Liver (tissue), 9 donors: ENCODE data around the gene MXD3. TPM values are rescaled to one million over a fixed set of nuclear protein-coding genes. Genes with fewer than 3 reads are reported as not detected.

Source experiments
- DNase-seq: peaks from one replicate; pipeline ENCODE4 v3.0.0-alpha.2; 2017; ENCODE audit warnings: low spot score
- H3K27ac ChIP-seq, 2 donors: one replicate each; pipeline ENCODE4 v1.7.0; 2013; ENCODE audit warnings: inconsistent platforms in 2 of 2, low read length in 2 of 2, control low read depth in 1 of 2, low read depth in 1 of 2, mild to moderate bottlenecking in 1 of 2
- H3K27me3 ChIP-seq, 4 donors: one replicate each; pipeline versions ENCODE4 v1.6.1 to v1.7.0; 2013; ENCODE audit warnings: low read length in 3 of 4, inconsistent platforms in 1 of 4, mild to moderate bottlenecking in 1 of 4, moderate library complexity in 1 of 4; ENCODE audit not compliant: control insufficient read depth in 4 of 4, insufficient read depth in 4 of 4
- H3K36me3 ChIP-seq, 4 donors: one replicate each; pipeline versions ENCODE4 v1.6.1 to v1.7.0; 2013; ENCODE audit warnings: low read length in 3 of 4, mild to moderate bottlenecking in 3 of 4, low read depth in 1 of 4, moderate library complexity in 1 of 4; ENCODE audit not compliant: control insufficient read depth in 4 of 4, insufficient read depth in 3 of 4
- H3K4me1 ChIP-seq, 4 donors: one replicate each; pipeline versions ENCODE4 v1.6.1 to v1.7.0; 2013; ENCODE audit warnings: low read length in 3 of 4, mild to moderate bottlenecking in 3 of 4, moderate library complexity in 1 of 4; ENCODE audit not compliant: control insufficient read depth in 4 of 4, insufficient read depth in 4 of 4
- H3K4me3 ChIP-seq, 3 donors: one replicate each; pipeline versions ENCODE4 v1.6.1 to v1.7.0; 2013; ENCODE audit warnings: low read length in 3 of 3, control low read depth in 1 of 3, low read depth in 1 of 3, mild to moderate bottlenecking in 1 of 3
- H3K9ac ChIP-seq, 2 donors: one replicate each; pipeline ENCODE4 v1.7.0; 2013; ENCODE audit warnings: low read length in 2 of 2, mild to moderate bottlenecking in 2 of 2, moderate library complexity in 2 of 2, control low read depth in 1 of 2, low read depth in 1 of 2
- H3K9me3 ChIP-seq, 4 donors: one replicate each; pipeline versions ENCODE4 v1.6.1 to v1.7.0; 2013; ENCODE audit warnings: low read length in 3 of 4; ENCODE audit not compliant: control insufficient read depth in 4 of 4
- EGR1 ChIP-seq, 2 donors: IDR thresholded peaks; 2 replicates each; pipeline ENCODE4 v1.6.1; 2016 to 2018; ENCODE audit warnings: antibody characterized with exemption in 2 of 2, low read depth in 2 of 2
- FOXA2 ChIP-seq: IDR thresholded peaks from 2 replicates; pipeline ENCODE4 v1.6.1; 2016; ENCODE audit warnings: antibody characterized with exemption
- GABPA ChIP-seq, 2 donors: IDR thresholded peaks in 1 of 2; conservative IDR thresholded peaks in 1 of 2; 2 replicates each; pipeline ENCODE4 v1.6.1; 2016; ENCODE audit warnings: antibody characterized with exemption in 2 of 2, mild to moderate bottlenecking in 1 of 2, moderate library complexity in 1 of 2
- HNF4A ChIP-seq, 2 donors: conservative IDR thresholded peaks; 2 replicates each; pipeline ENCODE4 v1.6.1; 2016; ENCODE audit warnings: antibody characterized with exemption in 2 of 2, mild to moderate bottlenecking in 2 of 2
- HNF4G ChIP-seq: IDR thresholded peaks from 2 replicates; pipeline ENCODE4 v1.6.1; 2016; ENCODE audit warnings: antibody characterized with exemption
- NR2F2 ChIP-seq: IDR thresholded peaks from 2 replicates; pipeline ENCODE4 v1.6.1; 2016; ENCODE audit warnings: antibody characterized with exemption
- RAD21 ChIP-seq, 2 donors: IDR thresholded peaks; 2 replicates each; pipeline ENCODE4 v1.6.1; 2016; ENCODE audit warnings: antibody characterized with exemption in 2 of 2, mild to moderate bottlenecking in 2 of 2
- RXRA ChIP-seq, 2 donors: IDR thresholded peaks; 2 replicates each; pipeline ENCODE4 v1.6.1; 2017 to 2018; ENCODE audit warnings: antibody characterized with exemption in 2 of 2, mild to moderate bottlenecking in 1 of 2
- SP1 ChIP-seq: IDR thresholded peaks from 2 replicates; pipeline ENCODE4 v1.6.1; 2018; ENCODE audit warnings: antibody characterized with exemption, mild to moderate bottlenecking
- TAF1 ChIP-seq: conservative IDR thresholded peaks from 2 replicates; pipeline ENCODE4 v1.6.1; 2016; ENCODE audit warnings: antibody characterized with exemption, mild to moderate bottlenecking
- YY1 ChIP-seq: IDR thresholded peaks from 2 replicates; pipeline ENCODE4 v1.6.1; 2016; ENCODE audit warnings: antibody characterized with exemption, mild to moderate bottlenecking
- WGBS: extraction: QIAGEN DNeasy Blood & Tissue Kit; methylation state at CpG from one replicate; pipeline ENCODE4 v1.1.7; 2013; 5-methylcytosine and 5-hydroxymethylcytosine counted together
- polyA plus RNA-seq, 2 donors: library from polyadenylated mRNA; stranded (reverse) in 1 of 2; unstranded in 1 of 2; fragments of 200-250 nt in 1 of 2; fragments of >200 nt in 1 of 2; fragmentation: Nextera tagmentation in 1 of 2; extraction: Ambion mirVana in 1 of 2; gene quantifications; one replicate each; pipeline versions ENCODE4 v1.2.1 to v1.2.3, GENCODE V29; 2013 to 2015
- total RNA-seq, 2 donors: library from RNA; depleted of rRNA; stranded (reverse); fragments of >200 nt; gene quantifications; one replicate each; pipeline ENCODE4 v1.2.3, GENCODE V29; 2014
- TF ChIP-seq, protein P1 (sequence below): IDR thresholded peaks from 2 replicates; pipeline ENCODE4 v1.6.1; 2016; ENCODE audit warnings: antibody characterized with exemption
- TF ChIP-seq, protein P2 (sequence below): fragments of 150-350 bp; IDR thresholded peaks from 2 replicates; pipeline ENCODE4 v1.5.1; 2017; ENCODE audit warnings: improper control_type of control experiment, low read depth, low read length; ENCODE audit not compliant: missing input control
- TF ChIP-seq, protein P3 (sequence below): IDR thresholded peaks from 2 replicates; pipeline ENCODE4 v1.6.1; 2016; ENCODE audit warnings: antibody characterized with exemption
- TF ChIP-seq, protein P4 (sequence below): IDR thresholded peaks from 2 replicates; pipeline ENCODE4 v1.6.1; 2016; ENCODE audit warnings: antibody characterized with exemption, mild to moderate bottlenecking
- TF ChIP-seq, protein P5 (sequence below): IDR thresholded peaks from 2 replicates; pipeline ENCODE4 v1.6.1; 2016; ENCODE audit warnings: antibody characterized with exemption
- donor health status: healthy.
- donor health status: healthy.
- donor health status: healthy.
- donor health status: healthy.
- donor health status: healthy.

Gene MXD3
- total and polyA plus RNA-seq, 4 donors: 1.9 to 36.8 (median 7.0) TPM

DNA sequence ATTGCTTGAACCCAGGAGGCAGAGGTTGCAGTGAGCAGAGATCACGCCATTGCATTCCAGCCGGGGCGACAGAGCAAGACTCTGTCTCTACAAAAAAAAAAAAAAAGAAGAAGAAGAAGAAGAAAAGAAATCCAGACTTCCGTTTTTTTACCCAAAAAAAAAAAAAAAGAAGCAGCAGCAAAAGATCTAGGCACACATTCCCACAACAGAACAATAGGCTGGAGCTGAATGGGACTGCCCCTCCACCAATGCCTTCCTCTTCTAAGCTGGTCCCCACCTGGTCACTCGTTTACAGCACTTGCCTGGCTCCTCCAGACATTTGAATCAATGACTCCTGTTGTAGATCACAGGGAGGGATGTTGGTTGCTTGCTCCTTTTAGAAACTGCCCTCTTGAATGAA, 41.4 kb upstream of the MXD3 start:
- TF ChIP-seq NR2F2 (no peak), FOXA2 (no peak), YY1 (no peak), RXRA (IDR thresholded peaks at IDR 0.05) (no peak), EGR1 (IDR thresholded peaks at IDR 0.05; ENCODE audit: low read depth in 2 of 2) (no peak), GABPA (IDR thresholded peaks at IDR 0.05 in 1 of 2, conservative IDR thresholded peaks at IDR 0.05 in 1 of 2) (no peak), TAF1 (no peak), HNF4G (no peak), SP1 (no peak)
- TF ChIP-seq, protein P1, sequence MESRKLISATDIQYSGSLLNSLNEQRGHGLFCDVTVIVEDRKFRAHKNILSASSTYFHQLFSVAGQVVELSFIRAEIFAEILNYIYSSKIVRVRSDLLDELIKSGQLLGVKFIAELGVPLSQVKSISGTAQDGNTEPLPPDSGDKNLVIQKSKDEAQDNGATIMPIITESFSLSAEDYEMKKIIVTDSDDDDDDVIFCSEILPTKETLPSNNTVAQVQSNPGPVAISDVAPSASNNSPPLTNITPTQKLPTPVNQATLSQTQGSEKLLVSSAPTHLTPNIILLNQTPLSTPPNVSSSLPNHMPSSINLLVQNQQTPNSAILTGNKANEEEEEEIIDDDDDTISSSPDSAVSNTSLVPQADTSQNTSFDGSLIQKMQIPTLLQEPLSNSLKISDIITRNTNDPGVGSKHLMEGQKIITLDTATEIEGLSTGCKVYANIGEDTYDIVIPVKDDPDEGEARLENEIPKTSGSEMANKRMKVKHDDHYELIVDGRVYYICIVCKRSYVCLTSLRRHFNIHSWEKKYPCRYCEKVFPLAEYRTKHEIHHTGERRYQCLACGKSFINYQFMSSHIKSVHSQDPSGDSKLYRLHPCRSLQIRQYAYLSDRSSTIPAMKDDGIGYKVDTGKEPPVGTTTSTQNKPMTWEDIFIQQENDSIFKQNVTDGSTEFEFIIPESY: no peak
- TF ChIP-seq, protein P2, sequence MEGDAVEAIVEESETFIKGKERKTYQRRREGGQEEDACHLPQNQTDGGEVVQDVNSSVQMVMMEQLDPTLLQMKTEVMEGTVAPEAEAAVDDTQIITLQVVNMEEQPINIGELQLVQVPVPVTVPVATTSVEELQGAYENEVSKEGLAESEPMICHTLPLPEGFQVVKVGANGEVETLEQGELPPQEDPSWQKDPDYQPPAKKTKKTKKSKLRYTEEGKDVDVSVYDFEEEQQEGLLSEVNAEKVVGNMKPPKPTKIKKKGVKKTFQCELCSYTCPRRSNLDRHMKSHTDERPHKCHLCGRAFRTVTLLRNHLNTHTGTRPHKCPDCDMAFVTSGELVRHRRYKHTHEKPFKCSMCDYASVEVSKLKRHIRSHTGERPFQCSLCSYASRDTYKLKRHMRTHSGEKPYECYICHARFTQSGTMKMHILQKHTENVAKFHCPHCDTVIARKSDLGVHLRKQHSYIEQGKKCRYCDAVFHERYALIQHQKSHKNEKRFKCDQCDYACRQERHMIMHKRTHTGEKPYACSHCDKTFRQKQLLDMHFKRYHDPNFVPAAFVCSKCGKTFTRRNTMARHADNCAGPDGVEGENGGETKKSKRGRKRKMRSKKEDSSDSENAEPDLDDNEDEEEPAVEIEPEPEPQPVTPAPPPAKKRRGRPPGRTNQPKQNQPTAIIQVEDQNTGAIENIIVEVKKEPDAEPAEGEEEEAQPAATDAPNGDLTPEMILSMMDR: no peak
- Histone ChIP-seq H3K36me3 (peaks cover 0 to 2% (median 0%) of the 10 kb centered on the region in 4 donors), H3K27me3 (no peaks in the 10 kb centered on the region), H3K4me1 (peaks cover 22 to 67% (median 55%) of the 10 kb centered on the region in 4 donors), H3K9me3 (no peaks in the 10 kb centered on the region), H3K4me3 (no peak overlapping the region), H3K9ac (no peak overlapping the region), H3K27ac (no peak overlapping the region)
- DNase-seq: no peak
- WGBS: 82% methylated on average over 5 of the region's 5 CpGs

DNA sequence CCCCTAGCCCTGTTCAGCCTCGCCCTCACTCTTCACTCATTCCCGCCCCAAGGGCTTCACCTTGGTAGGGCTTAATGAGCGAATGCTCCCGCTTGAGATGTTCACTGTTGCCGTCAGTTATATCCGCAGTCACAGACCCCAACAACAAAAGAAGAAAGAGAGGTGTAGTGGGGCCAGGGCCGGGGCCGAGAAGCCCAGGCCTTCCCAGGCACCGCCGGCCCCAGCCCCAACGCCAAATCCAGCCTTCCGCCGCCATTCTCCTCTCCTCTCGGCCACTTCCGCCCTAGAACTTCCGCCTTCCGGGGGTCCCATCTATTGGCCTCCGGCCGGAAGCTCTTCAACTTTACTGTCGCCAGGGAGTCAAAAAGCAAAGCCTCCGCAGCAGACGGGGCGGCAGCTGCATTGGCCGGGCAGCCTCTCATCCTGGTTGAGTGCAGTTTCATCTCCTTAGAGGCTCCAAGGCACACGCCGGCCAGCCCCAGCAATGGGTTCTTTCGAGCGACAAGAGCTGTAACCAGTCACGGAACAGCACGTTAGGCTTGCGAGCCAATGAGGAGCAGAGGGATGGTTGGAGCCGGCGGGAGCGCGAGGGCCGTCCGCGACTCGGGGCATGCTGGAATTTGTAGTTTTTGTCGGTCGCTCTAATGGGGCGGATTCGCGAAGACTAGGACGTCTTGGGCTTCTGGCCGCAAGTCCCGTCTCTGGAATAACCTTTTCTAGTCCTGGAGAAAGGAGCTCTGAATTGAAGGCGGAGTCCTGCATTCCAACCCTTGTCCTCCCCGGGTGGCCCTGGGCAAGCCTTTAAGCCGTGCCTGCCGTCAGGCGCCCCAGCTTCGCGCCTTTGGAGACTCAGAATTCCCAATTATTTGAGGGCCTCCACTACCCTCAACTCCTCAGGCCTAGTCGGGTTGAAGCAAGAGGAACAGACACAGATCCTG, 40.0 kb upstream of the MXD3 start, which contains the start of gene LMAN2:
Gene LMAN2, minus strand, starts transcription at position 277 of the 938 bp plus-strand sequence. Its CDS starts 21 bp downstream, at position 256.
- no peaks in the 10 kb centered on the region for H3K9me3 ChIP-seq
- peak within 1 kb of the TSS; percentile 83 to 96 for H3K27ac ChIP-seq
- peak; percentile 92 for DNase-seq
- 7% methylated on average over 55 of the region's 55 CpGs for WGBS
- peak within 1 kb of the TSS; percentile 75 to 99 (median 93) for H3K4me3 ChIP-seq
- peaks cover 0 to 9% (median 1%) of the 10 kb centered on the region in 4 donors for H3K36me3 ChIP-seq
- peaks cover 19 to 65% (median 55%) of the 10 kb centered on the region in 4 donors for H3K4me1 ChIP-seq
- H3K27me3 ChIP-seq: no peaks in the 10 kb centered on the region
- H3K9ac ChIP-seq: peak within 1 kb of the TSS; percentile 84 to 94
- TF ChIP-seq RXRA (IDR thresholded peaks at IDR 0.05): peak in 1 of 2 donors; percentile 33
- TF ChIP-seq GABPA (IDR thresholded peaks at IDR 0.05 in 1 of 2, conservative IDR thresholded peaks at IDR 0.05 in 1 of 2): peak; percentile 99
- peak; percentile 60 for TF ChIP-seq NR2F2
- TF ChIP-seq, protein P3, sequence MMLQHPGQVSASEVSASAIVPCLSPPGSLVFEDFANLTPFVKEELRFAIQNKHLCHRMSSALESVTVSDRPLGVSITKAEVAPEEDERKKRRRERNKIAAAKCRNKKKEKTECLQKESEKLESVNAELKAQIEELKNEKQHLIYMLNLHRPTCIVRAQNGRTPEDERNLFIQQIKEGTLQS: peak; percentile 19
- TF ChIP-seq, protein P4, sequence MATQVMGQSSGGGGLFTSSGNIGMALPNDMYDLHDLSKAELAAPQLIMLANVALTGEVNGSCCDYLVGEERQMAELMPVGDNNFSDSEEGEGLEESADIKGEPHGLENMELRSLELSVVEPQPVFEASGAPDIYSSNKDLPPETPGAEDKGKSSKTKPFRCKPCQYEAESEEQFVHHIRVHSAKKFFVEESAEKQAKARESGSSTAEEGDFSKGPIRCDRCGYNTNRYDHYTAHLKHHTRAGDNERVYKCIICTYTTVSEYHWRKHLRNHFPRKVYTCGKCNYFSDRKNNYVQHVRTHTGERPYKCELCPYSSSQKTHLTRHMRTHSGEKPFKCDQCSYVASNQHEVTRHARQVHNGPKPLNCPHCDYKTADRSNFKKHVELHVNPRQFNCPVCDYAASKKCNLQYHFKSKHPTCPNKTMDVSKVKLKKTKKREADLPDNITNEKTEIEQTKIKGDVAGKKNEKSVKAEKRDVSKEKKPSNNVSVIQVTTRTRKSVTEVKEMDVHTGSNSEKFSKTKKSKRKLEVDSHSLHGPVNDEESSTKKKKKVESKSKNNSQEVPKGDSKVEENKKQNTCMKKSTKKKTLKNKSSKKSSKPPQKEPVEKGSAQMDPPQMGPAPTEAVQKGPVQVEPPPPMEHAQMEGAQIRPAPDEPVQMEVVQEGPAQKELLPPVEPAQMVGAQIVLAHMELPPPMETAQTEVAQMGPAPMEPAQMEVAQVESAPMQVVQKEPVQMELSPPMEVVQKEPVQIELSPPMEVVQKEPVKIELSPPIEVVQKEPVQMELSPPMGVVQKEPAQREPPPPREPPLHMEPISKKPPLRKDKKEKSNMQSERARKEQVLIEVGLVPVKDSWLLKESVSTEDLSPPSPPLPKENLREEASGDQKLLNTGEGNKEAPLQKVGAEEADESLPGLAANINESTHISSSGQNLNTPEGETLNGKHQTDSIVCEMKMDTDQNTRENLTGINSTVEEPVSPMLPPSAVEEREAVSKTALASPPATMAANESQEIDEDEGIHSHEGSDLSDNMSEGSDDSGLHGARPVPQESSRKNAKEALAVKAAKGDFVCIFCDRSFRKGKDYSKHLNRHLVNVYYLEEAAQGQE: no peak
- TF ChIP-seq, protein P1: no peak
- TF ChIP-seq HNF4G: no peak
- no peak for TF ChIP-seq EGR1 (IDR thresholded peaks at IDR 0.05; ENCODE audit: low read depth in 2 of 2)
- no peak for TF ChIP-seq FOXA2
- TF ChIP-seq, protein P2: no peak
- TF ChIP-seq, protein P5, sequence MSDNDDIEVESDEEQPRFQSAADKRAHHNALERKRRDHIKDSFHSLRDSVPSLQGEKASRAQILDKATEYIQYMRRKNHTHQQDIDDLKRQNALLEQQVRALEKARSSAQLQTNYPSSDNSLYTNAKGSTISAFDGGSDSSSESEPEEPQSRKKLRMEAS: no peak
- no peak for TF ChIP-seq HNF4A (conservative IDR thresholded peaks at IDR 0.05)
- TF ChIP-seq YY1: peak; percentile 98
- TF ChIP-seq RAD21 (IDR thresholded peaks at IDR 0.05): peak in 1 of 2 donors; percentile 34
- peak; percentile 59 for TF ChIP-seq TAF1
- peak; percentile 95 for TF ChIP-seq SP1
